HepG2 (cell line): ENCODE data around the gene HTD2. TPM values are rescaled to one million over a fixed set of nuclear protein-coding genes. Genes with fewer than 3 reads are reported as not detected.
A peak's percentile ranks its signal among the peaks of the same experiment; 100 is the strongest.

Source experiments
- BCL3 ChIP-seq: sonication (generic); formaldehyde crosslinking; IDR thresholded peaks from 2 replicates; pipeline ENCODE4 v1.5.1; 2020; ENCODE audit warnings: mild to moderate bottlenecking, missing genetic modification reagents, moderate library complexity
- BCL6 ChIP-seq: IDR thresholded peaks from 2 replicates; pipeline ENCODE4 v1.6.1; 2016; ENCODE audit warnings: missing genetic modification reagents, missing compliant biosample characterization
- ELF3 ChIP-seq: IDR thresholded peaks from 2 replicates; pipeline ENCODE4 v1.6.1; 2016; ENCODE audit warnings: missing genetic modification reagents, missing compliant biosample characterization
- FOXO1 ChIP-seq: sonication (generic); formaldehyde crosslinking; IDR thresholded peaks from 2 replicates; pipeline ENCODE4 v1.4.0; 2020; ENCODE audit warnings: missing genetic modification reagents
- GMEB2 ChIP-seq: IDR thresholded peaks from 2 replicates; pipeline ENCODE4 v1.6.1; 2016; ENCODE audit warnings: missing biosample characterization, missing genetic modification reagents, low read depth
- HNRNPUL1 ChIP-seq: fragments of 200-400 bp; formaldehyde crosslinking; IDR thresholded peaks from 2 replicates; pipeline ENCODE4 v1.6.1; 2017; ENCODE audit warnings: low read depth, mild to moderate bottlenecking, low read length, moderate library complexity
- MLX ChIP-seq: IDR thresholded peaks from 2 replicates; pipeline ENCODE4 v1.6.1; 2016
- NCOR1 ChIP-seq: fragments of 200-600 bp; sonication (generic); IDR thresholded peaks from 2 replicates; pipeline ENCODE4 v1.7.0; 2017; ENCODE audit warnings: antibody characterized with exemption, low read length, borderline replicate concordance
- RARA ChIP-seq: IDR thresholded peaks from 2 replicates; pipeline ENCODE4 v1.6.1; 2016; ENCODE audit warnings: missing genetic modification reagents, missing compliant biosample characterization
- SP1 ChIP-seq, 2 experiments: fragments of 450-650 bp in 1 of 2; sonication (generic) in 1 of 2; formaldehyde crosslinking in 1 of 2; IDR thresholded peaks; 2 replicates each; pipeline versions ENCODE4 v1.4.0 to v1.6.1; 2016 to 2020; ENCODE audit warnings: missing genetic modification reagents in 1 of 2
- SP4 ChIP-seq: sonication (generic); formaldehyde crosslinking; IDR thresholded peaks from 2 replicates; pipeline ENCODE4 v1.8.1; 2023; ENCODE audit warnings: mild to moderate bottlenecking, missing genetic modification reagents
- ZBTB7B ChIP-seq: sonication (generic); formaldehyde crosslinking; IDR thresholded peaks from 2 replicates; pipeline ENCODE4 v1.4.0; 2020; ENCODE audit warnings: missing genetic modification reagents
- ZNF253 ChIP-seq: sonication (generic); formaldehyde crosslinking; IDR thresholded peaks from 2 replicates; pipeline ENCODE4 v1.8.0; 2022; ENCODE audit warnings: mild to moderate bottlenecking, missing genetic modification reagents, borderline replicate concordance
- ZNF264 ChIP-seq: sonication (generic); formaldehyde crosslinking; IDR thresholded peaks from 2 replicates; pipeline ENCODE4 v1.4.0; 2020; ENCODE audit warnings: missing genetic modification reagents
- ZNF281 ChIP-seq: sonication (generic); formaldehyde crosslinking; IDR thresholded peaks from 2 replicates; pipeline ENCODE4 v1.4.0; 2020; ENCODE audit warnings: missing genetic modification reagents, borderline replicate concordance
- ZNF556 ChIP-seq: sonication (generic); formaldehyde crosslinking; IDR thresholded peaks from 2 replicates; pipeline ENCODE4 v1.4.0; 2020; ENCODE audit warnings: mild to moderate bottlenecking, missing genetic modification reagents, borderline replicate concordance
- ZSCAN29 ChIP-seq: sonication (generic); formaldehyde crosslinking; conservative IDR thresholded peaks from 2 replicates; pipeline ENCODE4 v1.4.0; 2020; ENCODE audit warnings: mild to moderate bottlenecking, missing genetic modification reagents
- polyA plus RNA-seq, 8 experiments: library from polyadenylated mRNA; depleted of rRNA in 3 of 8; stranded (reverse) in 7 of 8; unstranded in 1 of 8; fragments of >200 nt; fragmentation: Illumina TruSeq in 4 of 8; extraction: Trizol in 4 of 8; gene quantifications; 2 replicates each; pipeline versions ENCODE4 v1.2.1 to v1.2.3, GENCODE V29; 2011 to 2016; ENCODE audit warnings: low read depth in 4 of 8, missing spikeins in 1 of 8, mixed read lengths in 1 of 8; ENCODE audit not compliant: insufficient read depth in 1 of 8
- total RNA-seq, 5 experiments: library from RNA; depleted of rRNA; stranded (reverse); fragments of >200 nt; fragmentation: Illumina TruSeq; extraction: Trizol; gene quantifications; 2 replicates each; pipeline ENCODE4 v1.2.3, GENCODE V29; 2016; ENCODE audit warnings: low read depth in 1 of 5

HTD2 gene
- total and polyA plus RNA-seq, 2 of the 13 experiments (the other 11 are each of a cell fraction or from before 2014, with no cell fraction given): 8.6 to 13.7 TPM

- 0 out of 2 replicates have a peak, but pooled peaks have one; percentile 27 for TF ChIP-seq HNRNPUL1
- 0 out of 2 replicates have a peak, but pooled peaks have one; percentile 43 for TF ChIP-seq MLX
- peak; percentile 49; the same call in 1 of the 2 replicates for TF ChIP-seq BCL3
- TF ChIP-seq ELF3: peak; percentile 84
- TF ChIP-seq ZNF264 (CRISPR knock-in tag): 0 out of 2 replicates have a peak, but pooled peaks have one; percentile 6
- peak; percentile 28; the same call in 1 of the 2 replicates for TF ChIP-seq ZNF556 (CRISPR knock-in tag)
- TF ChIP-seq ZBTB7B (CRISPR knock-in tag): peak; percentile 78
- TF ChIP-seq NCOR1: 0 out of 2 replicates have a peak, but pooled peaks have one; percentile 45
- peak; percentile 75; the same call in 1 of the 2 replicates for TF ChIP-seq SP4 (CRISPR knock-in tag)
- TF ChIP-seq SP1 (IDR thresholded peaks at IDR 0.05): no peak
- peak; percentile 68; the same call in 1 of the 2 replicates for TF ChIP-seq SP1 (CRISPR knock-in tag; IDR thresholded peaks at IDR 0.05)
- TF ChIP-seq RARA: peak; percentile 47
- peak; percentile 48 for TF ChIP-seq BCL6 (CRISPR knock-in tag)
- peak; percentile 68; the same call in 1 of the 2 replicates for TF ChIP-seq FOXO1 (CRISPR knock-in tag)
- peak; percentile 100 for TF ChIP-seq ZSCAN29 (CRISPR knock-in tag)
- peak; percentile 96 for TF ChIP-seq GMEB2 (CRISPR knock-in tag)
- TF ChIP-seq ZNF281 (CRISPR knock-in tag): no peak
- no peak for TF ChIP-seq ZNF253 (CRISPR knock-in tag)
Observed at GRCh38 chr3:58305882-58306711, at the start of gene HTD2, which contains the start of gene RPP14 (continued).
